GM18511 (cell line): Measurements from ENCODE around the gene FBXW5.
A peak's percentile ranks its signal among the peaks of the same experiment; 100 is the strongest.

Experiments
- ATAC-seq: cut with Tn5 transposase; IDR thresholded peaks from one replicate; pipeline ENCODE4 v1.9.1; 2021; ENCODE audit warnings: mild to moderate bottlenecking, moderate library complexity; ENCODE audit not compliant: unreplicated experiment

Gene FBXW5, protein sequence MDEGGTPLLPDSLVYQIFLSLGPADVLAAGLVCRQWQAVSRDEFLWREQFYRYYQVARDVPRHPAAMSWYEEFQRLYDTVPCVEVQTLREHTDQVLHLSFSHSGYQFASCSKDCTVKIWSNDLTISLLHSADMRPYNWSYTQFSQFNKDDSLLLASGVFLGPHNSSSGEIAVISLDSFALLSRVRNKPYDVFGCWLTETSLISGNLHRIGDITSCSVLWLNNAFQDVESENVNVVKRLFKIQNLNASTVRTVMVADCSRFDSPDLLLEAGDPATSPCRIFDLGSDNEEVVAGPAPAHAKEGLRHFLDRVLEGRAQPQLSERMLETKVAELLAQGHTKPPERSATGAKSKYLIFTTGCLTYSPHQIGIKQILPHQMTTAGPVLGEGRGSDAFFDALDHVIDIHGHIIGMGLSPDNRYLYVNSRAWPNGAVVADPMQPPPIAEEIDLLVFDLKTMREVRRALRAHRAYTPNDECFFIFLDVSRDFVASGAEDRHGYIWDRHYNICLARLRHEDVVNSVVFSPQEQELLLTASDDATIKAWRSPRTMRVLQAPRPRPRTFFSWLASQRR

DNA sequence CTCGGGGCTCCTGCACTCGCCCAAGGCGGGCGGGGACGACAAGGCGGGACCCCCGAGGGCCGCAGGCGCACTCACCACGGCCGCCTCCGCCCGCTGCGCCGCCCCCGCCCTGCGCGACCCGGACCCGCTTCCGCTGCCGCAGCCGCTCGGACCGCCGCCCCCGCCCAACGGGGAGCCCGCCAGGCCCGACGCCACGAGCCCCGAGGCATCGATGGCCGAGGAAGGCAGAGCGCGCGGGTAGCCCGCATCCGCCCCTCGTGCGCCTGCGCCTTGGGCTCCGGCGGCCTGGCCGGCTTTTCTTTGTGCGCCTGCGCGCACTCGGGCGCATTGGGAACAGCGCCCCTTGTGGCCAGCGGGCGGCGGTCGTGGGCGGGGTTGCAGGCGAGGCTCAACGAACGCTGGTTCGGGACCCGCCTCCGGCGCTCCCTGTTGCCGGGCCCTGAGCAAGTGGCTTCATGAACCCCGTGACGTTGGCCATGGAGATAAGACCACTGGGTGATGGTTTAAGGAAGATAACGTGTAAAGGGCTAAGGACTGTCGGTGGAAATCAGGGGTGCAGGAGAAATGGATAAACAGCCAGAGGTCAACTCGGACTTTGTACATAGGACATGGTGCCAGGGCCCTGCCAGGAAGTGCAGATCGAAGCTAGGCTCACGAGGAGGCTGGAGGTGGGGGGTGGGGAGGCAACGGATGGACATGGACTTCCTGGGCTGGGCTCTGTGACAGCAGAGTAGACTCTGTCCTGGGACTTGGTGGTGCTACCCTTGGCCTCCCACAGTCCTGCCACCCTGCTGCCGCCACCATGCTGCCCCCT lies at the start of gene FBXW5, which contains the start of gene C8G:
FBXW5 (minus strand) TSS at position 220 of the 814 bp plus-strand sequence. CDS start 655 bp downstream, outside the sequence.
C8G (plus strand) TSS at position 725 of the 814 bp plus-strand sequence; CDS start at position 803, 78 bp downstream.
- peak; percentile 84 for ATAC-seq

DNA sequence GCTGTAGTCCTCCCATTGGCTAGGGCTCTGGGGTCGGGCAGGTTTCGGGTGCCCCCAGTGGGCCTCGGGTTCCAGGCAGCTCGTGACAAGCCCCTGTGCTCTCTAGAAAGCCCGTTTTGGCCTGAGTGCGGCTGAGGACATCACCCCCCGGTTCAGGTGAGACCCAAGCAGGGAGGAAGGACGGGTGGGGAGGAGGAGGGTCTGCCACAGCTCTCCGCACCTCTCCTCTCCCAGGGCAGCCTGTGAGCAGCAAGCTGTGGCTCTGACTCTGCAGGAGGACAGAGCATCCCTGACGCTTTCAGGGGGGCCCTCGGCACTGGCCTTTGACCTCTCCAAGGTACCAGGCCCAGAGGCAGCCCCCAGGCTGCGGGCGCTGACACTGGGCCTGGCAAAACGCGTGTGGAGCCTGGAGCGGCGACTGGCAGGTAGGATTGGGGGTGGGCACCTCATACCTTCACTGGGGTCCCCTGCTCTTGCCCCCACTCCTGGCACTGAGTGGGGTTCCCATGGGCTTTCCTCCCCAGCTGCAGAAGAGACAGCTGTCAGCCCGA lies 48.4 kb upstream of the FBXW5 start:
- peak; percentile 9 for ATAC-seq

DNA sequence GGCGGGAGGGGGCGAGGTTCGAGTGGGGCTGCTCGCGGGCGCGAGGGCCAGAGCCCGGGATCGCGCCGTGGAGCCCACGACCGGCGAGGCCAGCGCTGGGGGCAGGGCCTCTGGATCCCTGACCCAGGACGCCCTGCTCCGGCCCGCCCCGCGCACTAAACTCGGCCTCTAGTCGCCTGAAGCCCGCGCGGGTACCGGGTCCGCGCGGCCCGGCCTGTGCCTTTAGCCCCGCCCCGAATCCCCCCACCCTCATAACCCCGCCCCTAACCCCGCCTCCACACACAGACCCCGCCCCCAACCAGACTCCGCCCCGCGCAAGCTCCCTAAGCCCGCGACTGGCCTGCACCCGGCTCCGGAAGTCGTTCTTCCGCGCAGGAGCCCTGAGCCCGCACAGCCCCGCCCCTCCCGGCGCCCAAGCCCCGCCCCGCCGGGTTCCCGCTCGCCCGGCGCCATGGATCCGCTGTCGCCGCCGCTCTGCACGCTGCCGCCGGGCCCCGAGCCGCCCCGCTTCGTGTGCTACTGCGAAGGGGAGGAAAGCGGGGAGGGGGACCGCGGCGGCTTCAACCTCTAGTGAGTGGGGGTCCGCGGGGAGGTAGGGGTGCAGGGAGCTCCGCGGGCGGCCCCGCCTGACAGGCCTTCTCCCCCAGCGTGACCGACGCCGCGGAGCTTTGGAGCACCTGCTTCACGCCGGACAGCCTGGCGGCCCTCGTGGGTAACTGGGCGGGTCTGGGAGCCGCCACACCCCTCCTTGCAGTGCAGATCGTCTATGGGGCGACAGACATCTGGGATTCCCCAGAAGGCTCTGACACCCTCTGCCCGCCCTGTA lies 47.7 kb upstream of the FBXW5 start, which contains the start of gene PAXX:
PAXX (plus strand) TSS at position 430 of the 826 bp plus-strand sequence; CDS start at position 452, 22 bp downstream.
- peak; percentile 83 for ATAC-seq

DNA sequence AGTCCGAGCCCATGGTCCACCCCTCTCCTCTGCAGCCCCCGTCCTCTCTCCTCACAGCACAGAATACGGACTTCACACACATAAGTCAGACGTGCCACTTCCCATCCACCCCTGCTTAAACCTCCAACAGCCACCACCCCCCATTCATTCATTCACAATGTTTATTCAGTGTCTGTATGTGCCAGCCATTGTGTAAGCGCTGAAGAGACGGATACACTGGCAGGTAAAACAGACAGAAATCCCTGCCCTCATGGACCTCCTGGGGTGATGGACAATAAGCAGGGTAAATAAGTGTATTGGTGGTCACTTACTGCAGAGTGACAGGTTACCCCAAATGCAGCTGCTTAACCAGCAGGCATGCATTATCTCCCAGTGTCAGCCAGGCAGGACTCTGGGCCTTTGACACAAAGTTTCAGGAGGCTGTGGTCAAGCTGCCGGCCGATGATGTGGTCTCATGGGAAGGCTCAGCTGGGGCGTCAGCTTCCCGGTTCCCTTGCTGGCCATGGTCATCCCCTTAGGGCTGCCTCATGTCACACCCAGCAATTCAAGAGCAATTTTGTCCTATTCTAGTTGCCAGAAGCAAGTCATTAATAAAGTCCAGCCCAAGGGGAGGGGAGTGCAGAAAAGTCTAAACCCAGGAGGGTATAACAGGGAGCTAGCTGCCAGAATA lies 45.8 kb upstream of the FBXW5 start:
- no peak for ATAC-seq

- no peak for ATAC-seq
Measured at GRCh38 chr9:136988872-136989271, 44.3 kb upstream of the FBXW5 start.

DNA sequence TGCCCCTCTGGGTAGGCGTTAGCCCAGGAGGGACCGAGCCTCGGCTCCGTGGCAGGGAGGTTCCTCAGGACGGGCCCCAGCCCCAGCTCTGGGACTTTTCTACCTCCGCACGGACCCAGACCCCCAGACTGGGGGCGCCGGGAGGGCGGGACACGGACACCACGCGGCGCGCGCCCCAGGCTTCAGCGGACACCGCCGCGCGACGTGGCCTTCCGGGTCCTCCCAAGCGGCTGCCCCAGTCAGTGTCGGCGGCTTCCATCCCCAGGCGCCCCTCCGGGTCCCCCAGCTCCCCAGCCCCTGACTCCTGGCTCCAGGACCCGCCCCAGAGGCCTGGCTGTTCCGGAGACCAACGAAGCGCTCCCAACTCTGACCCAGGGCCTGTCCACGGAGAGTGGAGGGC lies 41.3 kb upstream of the FBXW5 start:
- no peak for ATAC-seq

DNA sequence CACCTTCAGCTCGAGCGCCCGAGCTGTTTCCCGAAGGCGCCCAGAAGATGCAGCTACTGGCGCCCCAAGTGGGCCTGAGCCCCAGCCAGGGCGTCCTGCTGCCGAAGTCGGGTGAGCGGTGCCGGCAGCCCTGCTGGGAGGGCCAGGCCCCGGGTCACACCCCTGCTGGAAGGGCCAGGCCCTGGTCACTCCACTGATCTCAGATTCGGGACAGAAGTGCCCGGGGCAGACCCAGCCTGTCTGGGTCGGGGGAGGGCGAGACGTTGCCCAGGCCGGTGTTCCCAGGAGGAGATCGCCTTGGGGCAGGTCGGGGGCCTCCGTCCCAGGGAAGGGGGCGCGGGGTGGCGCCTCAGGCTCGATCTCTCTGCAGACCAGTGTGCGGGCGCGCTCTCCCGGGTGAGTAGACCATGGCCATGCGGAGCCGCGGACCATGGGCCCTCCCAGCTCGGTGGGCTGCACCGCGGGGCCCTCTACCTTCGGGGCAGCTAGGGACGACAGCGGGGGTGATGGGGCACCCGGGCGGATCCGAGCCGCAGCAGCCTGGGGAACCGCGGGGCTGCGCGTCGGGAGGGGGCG lies 40.6 kb upstream of the FBXW5 start:
- no peak for ATAC-seq

GRCh38 chr9:136984464-136985026 lies 40.0 kb upstream of the FBXW5 start:
- no peak for ATAC-seq

DNA sequence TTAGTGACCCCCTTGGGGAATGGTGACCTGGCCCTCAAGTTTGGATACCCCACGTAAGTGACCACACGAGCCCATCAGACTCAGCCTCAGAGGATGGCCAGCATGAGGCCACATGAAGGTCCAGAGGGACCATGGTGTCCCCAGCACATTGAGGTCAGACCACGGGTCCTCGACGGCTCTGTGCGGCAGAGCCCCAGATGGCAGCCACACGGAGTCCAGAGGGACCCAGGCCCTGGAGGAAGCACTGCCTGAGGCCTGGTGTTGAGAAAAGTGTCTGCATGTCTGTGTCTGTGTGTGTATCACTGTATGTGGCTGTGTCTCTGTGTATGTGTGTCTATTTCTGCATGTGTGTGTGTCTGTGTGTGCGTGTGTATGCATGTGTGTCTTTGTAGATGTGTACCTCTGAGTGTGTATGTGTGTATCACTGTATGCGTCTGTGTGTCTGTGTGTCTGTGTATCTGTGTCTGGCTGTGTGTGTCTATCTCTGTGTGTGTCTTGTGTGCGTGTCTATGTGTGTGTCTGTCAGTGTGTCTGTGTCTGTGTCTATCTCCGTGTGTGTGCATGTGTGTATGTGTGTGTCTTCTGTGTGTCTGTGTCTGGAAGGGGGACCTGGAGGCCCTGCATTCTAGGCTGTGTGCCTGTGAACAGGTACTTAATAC lies 39.2 kb upstream of the FBXW5 start:
- ATAC-seq: no peak

DNA sequence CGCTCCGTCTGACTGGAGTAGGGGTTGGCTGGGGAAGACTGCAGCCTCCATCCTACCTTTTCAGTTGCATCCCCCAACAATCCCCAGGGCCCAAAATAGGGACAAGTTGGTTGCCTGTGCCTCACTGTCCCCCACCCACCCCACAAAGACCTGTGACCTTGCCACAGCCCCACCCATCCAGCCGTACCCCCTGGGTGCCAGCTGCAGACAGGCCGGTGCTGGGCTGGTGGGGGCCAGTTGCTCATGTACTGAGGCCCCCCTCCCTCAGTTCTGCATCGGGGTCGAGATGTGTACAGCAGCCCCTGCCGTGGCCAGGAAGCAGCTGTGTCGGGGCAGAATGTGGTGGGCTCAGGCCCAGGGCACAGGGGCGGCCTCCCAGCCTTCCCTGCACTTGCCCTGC lies 38.6 kb upstream of the FBXW5 start:
- no peak for ATAC-seq

- ATAC-seq: no peak
Measured at GRCh38 chr9:136982232-136983051, 37.9 kb upstream of the FBXW5 start, which contains the start of gene LCNL1. TSS of gene LCNL1 (plus strand) at chr9:136982993. CDS start at chr9:136983587, 594 bp downstream.

DNA sequence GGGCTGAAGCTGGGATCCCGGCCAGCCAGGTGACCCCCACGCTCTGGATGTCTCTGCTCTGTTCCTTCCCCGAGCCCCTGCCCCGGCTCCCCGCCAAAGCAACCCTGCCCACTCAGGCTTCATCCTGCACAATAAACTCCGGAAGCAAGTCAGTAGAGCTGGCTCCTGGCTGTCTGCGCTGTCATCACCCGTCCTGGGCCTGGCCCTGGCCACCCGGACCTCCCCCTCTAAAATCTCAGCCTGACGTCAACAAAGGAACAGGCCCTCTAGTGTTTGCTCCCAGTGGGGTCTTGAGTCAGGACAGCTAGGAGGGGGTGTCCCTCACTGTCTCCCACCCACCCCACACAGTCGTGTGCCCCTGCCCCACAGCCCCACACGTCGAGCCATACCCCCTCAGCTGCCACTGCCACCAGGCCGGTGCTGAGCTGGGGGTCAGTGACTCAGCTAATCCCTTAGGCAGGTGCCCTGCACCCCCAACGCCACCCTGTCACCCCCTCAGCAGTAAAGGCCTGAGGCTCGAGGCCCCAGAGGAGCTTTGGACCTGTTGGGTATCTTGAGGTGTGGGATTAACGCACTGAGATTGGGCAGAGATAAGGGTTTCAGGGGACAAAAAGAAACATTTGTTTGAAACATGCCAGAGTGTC lies 37.2 kb upstream of the FBXW5 start:
- ATAC-seq: no peak

- ATAC-seq: no peak
Measured at GRCh38 chr9:136980669-136981478, 36.3 kb upstream of the FBXW5 start.

GRCh38 chr9:136979769-136980587 lies 35.4 kb upstream of the FBXW5 start:
- ATAC-seq: no peak

GRCh38 chr9:136978865-136979544 lies 34.5 kb upstream of the FBXW5 start:
- ATAC-seq: no peak
